K562 (cell line): ENCODE results near the gene RCOR2. TPM values are rescaled to one million over a fixed set of nuclear protein-coding genes. Genes with fewer than 3 reads are reported as not detected.

Experiments used
- CHCHD3 ChIP-seq: fragments of 250-450 bp; sonication (Bioruptor Pico); IDR thresholded peaks from 2 replicates; pipeline ENCODE4 v2.1.2; 2022; ENCODE audit warnings: mild to moderate bottlenecking
- TCF7 ChIP-seq: sonication (generic); IDR thresholded peaks from 2 replicates; pipeline ENCODE4 v1.6.1; 2016; ENCODE audit warnings: antibody characterized with exemption, borderline replicate concordance
- polyA plus RNA-seq, 8 experiments: library from polyadenylated mRNA; depleted of rRNA in 4 of 8; stranded (reverse) in 5 of 8; unstranded in 3 of 8; fragments of >200 nt; fragmentation: Nextera tagmentation in 2 of 8; fragmentation: Illumina TruSeq in 1 of 8; extraction: Ambion mirVana in 2 of 8; extraction: Trizol in 1 of 8; gene quantifications; 2 replicates each; pipeline versions ENCODE4 v1.2.1 to v1.2.3, GENCODE V29; 2011 to 2014; ENCODE audit warnings: inconsistent platforms in 1 of 8, missing spikeins in 1 of 8
- total RNA-seq, 7 experiments: library from RNA; depleted of rRNA in 6 of 7; stranded (reverse); fragments of >200 nt in 6 of 7; fragmentation: Illumina TruSeq in 2 of 7; extraction: Trizol in 2 of 7; gene quantifications; 2 replicates each; pipeline versions ENCODE4 v1.2.1 to v1.2.3, GENCODE V29; 2011 to 2021; ENCODE audit warnings: low replicate concordance in 1 of 7
- TF ChIP-seq, protein P1 (sequence below): sonication (generic); formaldehyde crosslinking; IDR thresholded peaks from 2 replicates; pipeline ENCODE4 v1.8.1; 2023; ENCODE audit warnings: missing genetic modification reagents, mild to moderate bottlenecking, borderline replicate concordance
- TF ChIP-seq, protein P2 (sequence below): fragments of 250-450 bp; sonication (Bioruptor Pico); IDR thresholded peaks from 2 replicates; pipeline ENCODE4 v1.8.0; 2022; ENCODE audit warnings: inconsistent platforms, mild to moderate bottlenecking, moderate library complexity, borderline replicate concordance
- TF ChIP-seq, protein P3 (sequence below), 2 experiments: fragments of 200-800 bp in 1 of 2; sonication (Bioruptor generic) in 1 of 2; sonication (generic) in 1 of 2; formaldehyde crosslinking in 1 of 2; IDR thresholded peaks in 1 of 2; conservative IDR thresholded peaks in 1 of 2; 2 replicates each; pipeline versions ENCODE4 v1.5.0 to v1.6.1; 2016 to 2020; ENCODE audit warnings: missing compliant biosample characterization in 1 of 2, missing genetic modification characterization in 1 of 2, missing genetic modification reagents in 1 of 2
- TF ChIP-seq, protein P4 (sequence below), 2 experiments: fragments of 250-450 bp in 1 of 2; fragments of 450-650 bp in 1 of 2; sonication (Bioruptor Pico) in 1 of 2; IDR thresholded peaks; 2 replicates each; pipeline versions ENCODE4 v1.6.1 to v1.8.0; 2016 to 2021; ENCODE audit warnings: mild to moderate bottlenecking in 2 of 2, moderate library complexity in 2 of 2, missing compliant biosample characterization in 1 of 2, missing genetic modification characterization in 1 of 2

Gene RCOR2
- total and polyA plus RNA-seq, 9 of the 15 experiments (the other 6 are each of a cell fraction or from before 2014, with no cell fraction given), result 0.04 to 6.5 (median 2.5) TPM; not detected in 1

DNA sequence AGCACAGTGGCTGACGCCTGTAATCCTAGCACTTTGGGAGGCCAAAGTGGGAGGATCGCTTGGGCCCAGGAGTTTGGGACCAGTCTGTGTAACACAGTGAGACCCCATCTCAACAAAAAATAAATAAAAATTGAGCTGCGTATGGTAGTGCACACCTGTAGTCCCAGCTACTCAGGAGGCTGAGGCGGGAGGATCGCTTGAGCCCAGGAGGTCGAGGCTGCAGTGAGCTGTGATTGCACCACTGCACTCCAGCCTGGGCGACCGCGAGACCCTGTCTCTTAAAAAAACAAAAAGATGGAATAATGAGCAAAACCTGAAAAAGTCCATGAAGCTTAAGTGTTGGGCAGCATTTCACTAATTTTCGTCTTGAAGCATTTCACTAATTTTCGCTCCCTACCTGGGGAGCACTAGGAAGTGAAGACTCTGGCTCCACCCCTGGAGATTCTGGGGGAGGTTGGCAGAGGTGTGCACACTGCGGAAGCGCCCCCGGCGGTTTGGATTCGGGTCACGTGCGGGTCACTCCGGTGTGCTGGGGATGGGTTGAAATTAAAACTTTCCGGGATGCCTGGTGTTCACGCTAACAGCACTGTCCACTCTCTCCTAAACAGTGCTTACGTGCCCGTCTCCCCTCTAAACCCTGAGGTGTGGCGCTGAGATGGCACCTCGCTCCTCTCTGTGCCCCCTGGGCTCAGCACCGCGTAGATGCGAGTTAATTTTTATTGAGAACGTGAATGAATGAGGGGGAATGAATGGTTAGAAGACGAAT lies 20.9 kb upstream of the RCOR2 start (continued):
- TF ChIP-seq, protein P1, sequence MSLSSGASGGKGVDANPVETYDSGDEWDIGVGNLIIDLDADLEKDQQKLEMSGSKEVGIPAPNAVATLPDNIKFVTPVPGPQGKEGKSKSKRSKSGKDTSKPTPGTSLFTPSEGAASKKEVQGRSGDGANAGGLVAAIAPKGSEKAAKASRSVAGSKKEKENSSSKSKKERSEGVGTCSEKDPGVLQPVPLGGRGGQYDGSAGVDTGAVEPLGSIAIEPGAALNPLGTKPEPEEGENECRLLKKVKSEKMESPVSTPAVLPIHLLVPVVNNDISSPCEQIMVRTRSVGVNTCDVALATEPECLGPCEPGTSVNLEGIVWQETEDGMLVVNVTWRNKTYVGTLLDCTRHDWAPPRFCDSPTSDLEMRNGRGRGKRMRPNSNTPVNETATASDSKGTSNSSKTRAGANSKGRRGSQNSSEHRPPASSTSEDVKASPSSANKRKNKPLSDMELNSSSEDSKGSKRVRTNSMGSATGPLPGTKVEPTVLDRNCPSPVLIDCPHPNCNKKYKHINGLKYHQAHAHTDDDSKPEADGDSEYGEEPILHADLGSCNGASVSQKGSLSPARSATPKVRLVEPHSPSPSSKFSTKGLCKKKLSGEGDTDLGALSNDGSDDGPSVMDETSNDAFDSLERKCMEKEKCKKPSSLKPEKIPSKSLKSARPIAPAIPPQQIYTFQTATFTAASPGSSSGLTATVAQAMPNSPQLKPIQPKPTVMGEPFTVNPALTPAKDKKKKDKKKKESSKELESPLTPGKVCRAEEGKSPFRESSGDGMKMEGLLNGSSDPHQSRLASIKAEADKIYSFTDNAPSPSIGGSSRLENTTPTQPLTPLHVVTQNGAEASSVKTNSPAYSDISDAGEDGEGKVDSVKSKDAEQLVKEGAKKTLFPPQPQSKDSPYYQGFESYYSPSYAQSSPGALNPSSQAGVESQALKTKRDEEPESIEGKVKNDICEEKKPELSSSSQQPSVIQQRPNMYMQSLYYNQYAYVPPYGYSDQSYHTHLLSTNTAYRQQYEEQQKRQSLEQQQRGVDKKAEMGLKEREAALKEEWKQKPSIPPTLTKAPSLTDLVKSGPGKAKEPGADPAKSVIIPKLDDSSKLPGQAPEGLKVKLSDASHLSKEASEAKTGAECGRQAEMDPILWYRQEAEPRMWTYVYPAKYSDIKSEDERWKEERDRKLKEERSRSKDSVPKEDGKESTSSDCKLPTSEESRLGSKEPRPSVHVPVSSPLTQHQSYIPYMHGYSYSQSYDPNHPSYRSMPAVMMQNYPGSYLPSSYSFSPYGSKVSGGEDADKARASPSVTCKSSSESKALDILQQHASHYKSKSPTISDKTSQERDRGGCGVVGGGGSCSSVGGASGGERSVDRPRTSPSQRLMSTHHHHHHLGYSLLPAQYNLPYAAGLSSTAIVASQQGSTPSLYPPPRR, result no peak
- TF ChIP-seq TCF7 (no peak), CHCHD3 (no peak)
- TF ChIP-seq, protein P2, sequence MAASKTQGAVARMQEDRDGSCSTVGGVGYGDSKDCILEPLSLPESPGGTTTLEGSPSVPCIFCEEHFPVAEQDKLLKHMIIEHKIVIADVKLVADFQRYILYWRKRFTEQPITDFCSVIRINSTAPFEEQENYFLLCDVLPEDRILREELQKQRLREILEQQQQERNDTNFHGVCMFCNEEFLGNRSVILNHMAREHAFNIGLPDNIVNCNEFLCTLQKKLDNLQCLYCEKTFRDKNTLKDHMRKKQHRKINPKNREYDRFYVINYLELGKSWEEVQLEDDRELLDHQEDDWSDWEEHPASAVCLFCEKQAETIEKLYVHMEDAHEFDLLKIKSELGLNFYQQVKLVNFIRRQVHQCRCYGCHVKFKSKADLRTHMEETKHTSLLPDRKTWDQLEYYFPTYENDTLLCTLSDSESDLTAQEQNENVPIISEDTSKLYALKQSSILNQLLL (CRISPR knock-in tag), result no peak
- TF ChIP-seq, protein P3, sequence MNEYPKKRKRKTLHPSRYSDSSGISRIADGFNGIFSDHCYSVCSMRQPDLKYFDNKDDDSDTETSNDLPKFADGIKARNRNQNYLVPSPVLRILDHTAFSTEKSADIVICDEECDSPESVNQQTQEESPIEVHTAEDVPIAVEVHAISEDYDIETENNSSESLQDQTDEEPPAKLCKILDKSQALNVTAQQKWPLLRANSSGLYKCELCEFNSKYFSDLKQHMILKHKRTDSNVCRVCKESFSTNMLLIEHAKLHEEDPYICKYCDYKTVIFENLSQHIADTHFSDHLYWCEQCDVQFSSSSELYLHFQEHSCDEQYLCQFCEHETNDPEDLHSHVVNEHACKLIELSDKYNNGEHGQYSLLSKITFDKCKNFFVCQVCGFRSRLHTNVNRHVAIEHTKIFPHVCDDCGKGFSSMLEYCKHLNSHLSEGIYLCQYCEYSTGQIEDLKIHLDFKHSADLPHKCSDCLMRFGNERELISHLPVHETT (CRISPR knock-in tag; conservative IDR thresholded peaks at IDR 0.05 in 1 of 2, IDR thresholded peaks at IDR 0.05 in 1 of 2), result no peak
- TF ChIP-seq, protein P4, sequence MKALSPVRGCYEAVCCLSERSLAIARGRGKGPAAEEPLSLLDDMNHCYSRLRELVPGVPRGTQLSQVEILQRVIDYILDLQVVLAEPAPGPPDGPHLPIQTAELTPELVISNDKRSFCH (CRISPR knock-in tag; IDR thresholded peaks at IDR 0.05), result no peak
- TF ChIP-seq, protein P4 (tag; IDR thresholded peaks at IDR 0.05), result no peak
